Mucosa of stomach (tissue), 1 donor: ENCODE measurements around the gene RELT.

Source experiments
- H3K27me3 ChIP-seq: one replicate; pipeline ENCODE4 v1.7.0; 2013; ENCODE audit warnings: mild to moderate bottlenecking, low read length; ENCODE audit not compliant: control insufficient read depth, insufficient read depth
- H3K36me3 ChIP-seq: one replicate; pipeline ENCODE4 v1.7.0; 2013; ENCODE audit warnings: low read length; ENCODE audit not compliant: control insufficient read depth, insufficient read depth
- H3K4me1 ChIP-seq: one replicate; pipeline ENCODE4 v1.7.0; 2013; ENCODE audit warnings: mild to moderate bottlenecking, low read length; ENCODE audit not compliant: control insufficient read depth, insufficient read depth
- H3K4me3 ChIP-seq: one replicate; pipeline ENCODE4 v1.7.0; 2013; ENCODE audit warnings: low read length
- H3K9ac ChIP-seq: one replicate; pipeline ENCODE4 v1.7.0; 2013; ENCODE audit warnings: mild to moderate bottlenecking, low read length, moderate library complexity
- H3K9me3 ChIP-seq: one replicate; pipeline ENCODE4 v1.7.0; 2013; ENCODE audit warnings: mild to moderate bottlenecking, low read length, moderate library complexity; ENCODE audit not compliant: control insufficient read depth
- donor health status: Pancreatic carcinoma.

Gene RELT, protein sequence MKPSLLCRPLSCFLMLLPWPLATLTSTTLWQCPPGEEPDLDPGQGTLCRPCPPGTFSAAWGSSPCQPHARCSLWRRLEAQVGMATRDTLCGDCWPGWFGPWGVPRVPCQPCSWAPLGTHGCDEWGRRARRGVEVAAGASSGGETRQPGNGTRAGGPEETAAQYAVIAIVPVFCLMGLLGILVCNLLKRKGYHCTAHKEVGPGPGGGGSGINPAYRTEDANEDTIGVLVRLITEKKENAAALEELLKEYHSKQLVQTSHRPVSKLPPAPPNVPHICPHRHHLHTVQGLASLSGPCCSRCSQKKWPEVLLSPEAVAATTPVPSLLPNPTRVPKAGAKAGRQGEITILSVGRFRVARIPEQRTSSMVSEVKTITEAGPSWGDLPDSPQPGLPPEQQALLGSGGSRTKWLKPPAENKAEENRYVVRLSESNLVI

GRCh38 chr11:73376160-73376802 lies at the start of gene RELT:
RELT (plus strand) TSS chr11:73376399; CDS start chr11:73389137, 12,738 bp downstream.
- H3K9me3 ChIP-seq = no peaks in the 10 kb centered on the region
- no peaks in the 10 kb centered on the region for H3K36me3 ChIP-seq
- peaks cover 26% of the 10 kb centered on the region for H3K4me1 ChIP-seq
- H3K4me3 ChIP-seq = peak within 1 kb of the TSS; percentile 47
- no peaks in the 10 kb centered on the region for H3K27me3 ChIP-seq
- H3K9ac ChIP-seq = peak within 1 kb of the TSS; percentile 67

GRCh38 chr11:73326929-73327811 lies 49.0 kb upstream of the RELT start:
- H3K9ac ChIP-seq = no peak overlapping the region
- no peaks in the 10 kb centered on the region for H3K9me3 ChIP-seq
- no peaks in the 10 kb centered on the region for H3K27me3 ChIP-seq
- no peak overlapping the region for H3K4me3 ChIP-seq
- H3K36me3 ChIP-seq = no peaks in the 10 kb centered on the region
- peaks cover 34% of the 10 kb centered on the region for H3K4me1 ChIP-seq

- H3K4me1 ChIP-seq = peaks cover 27% of the 10 kb centered on the region
- no peak overlapping the region for H3K9ac ChIP-seq
These were observed 48.3 kb upstream of the RELT start for GRCh38 chr11:73327812-73328364.

DNA sequence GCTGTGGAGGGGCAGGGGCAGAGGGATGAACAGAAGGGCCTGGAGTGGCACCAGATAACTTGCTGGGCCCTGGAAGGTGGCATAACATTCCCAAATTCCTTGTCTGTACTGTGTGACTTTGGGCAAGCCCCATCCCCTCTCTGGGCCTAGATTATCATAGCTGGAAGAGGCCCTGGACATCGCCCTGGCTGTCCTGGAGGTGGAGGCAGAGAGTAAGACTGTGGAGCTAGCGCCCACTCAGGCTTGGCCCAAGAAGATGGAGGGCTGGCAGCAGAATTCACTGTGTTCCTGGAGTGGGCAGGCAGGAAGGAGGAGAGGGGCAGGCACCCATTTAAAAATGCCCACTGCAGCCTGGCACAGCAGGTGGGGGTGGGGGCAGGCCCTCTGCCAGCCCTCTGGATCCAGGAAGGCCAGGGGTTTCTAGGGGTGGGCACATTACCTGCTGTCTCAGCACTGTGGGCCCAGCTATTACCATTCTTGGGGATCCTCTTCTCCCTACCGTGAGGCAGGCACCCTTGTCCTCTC lies 45.6 kb upstream of the RELT start:
- H3K4me3 ChIP-seq = no peak overlapping the region

More at GRCh38 chr11:73327812-73328364, 48.3 kb upstream of the RELT start:
- Histone ChIP-seq H3K36me3 (no peaks in the 10 kb centered on the region), H3K9me3 (no peaks in the 10 kb centered on the region), H3K4me3 (no peak overlapping the region), H3K27me3 (no peaks in the 10 kb centered on the region)

DNA sequence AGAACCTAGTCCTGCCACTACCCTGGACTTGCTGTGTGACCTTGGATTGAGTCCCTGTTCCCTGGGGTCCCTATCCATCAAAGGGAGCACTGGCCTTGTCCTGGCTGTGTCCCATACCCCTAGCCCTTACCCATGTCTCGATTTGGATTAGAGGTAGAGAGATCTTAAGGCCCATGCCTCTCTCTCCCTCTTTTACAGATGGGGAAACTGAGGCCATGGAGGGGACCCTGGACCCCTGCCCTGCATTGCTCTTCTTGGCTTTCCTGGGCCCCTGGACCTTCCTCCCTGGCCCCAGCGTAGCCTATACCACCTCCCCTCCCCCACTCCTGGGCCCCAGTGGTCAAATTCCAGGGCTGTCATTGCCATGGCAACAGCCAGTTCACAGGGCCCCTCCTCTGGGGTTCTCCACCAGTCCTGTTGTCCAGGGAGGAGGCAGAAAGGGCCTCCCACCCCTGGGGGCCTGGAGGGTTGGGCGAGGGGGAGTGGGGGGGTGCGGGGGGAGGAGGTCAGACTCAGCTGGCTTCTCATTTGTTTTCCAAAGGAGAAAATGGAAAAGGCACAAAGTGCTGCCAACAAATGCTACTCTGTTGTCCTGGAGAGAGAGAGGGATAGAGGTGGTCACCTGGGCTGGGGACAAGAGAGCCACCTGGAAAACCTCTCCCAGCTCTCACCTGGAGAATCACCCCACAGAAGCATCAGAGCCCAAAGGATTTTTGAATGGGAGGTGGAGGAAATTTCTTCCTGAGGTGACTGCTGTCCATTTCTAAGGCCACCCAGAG lies 44.9 kb upstream of the RELT start:
- no peaks in the 10 kb centered on the region for H3K36me3 ChIP-seq
- no peak overlapping the region for H3K9ac ChIP-seq
- H3K4me3 ChIP-seq = no peak overlapping the region
- H3K9me3 ChIP-seq = no peaks in the 10 kb centered on the region
- no peaks in the 10 kb centered on the region for H3K27me3 ChIP-seq
- peaks cover 19% of the 10 kb centered on the region for H3K4me1 ChIP-seq

More for the DNA sequence above, 45.6 kb upstream of the RELT start:
- H3K9me3 ChIP-seq = no peaks in the 10 kb centered on the region
- peaks cover 19% of the 10 kb centered on the region for H3K4me1 ChIP-seq
- H3K36me3 ChIP-seq = no peaks in the 10 kb centered on the region
- H3K9ac ChIP-seq = no peak overlapping the region
- H3K27me3 ChIP-seq = no peaks in the 10 kb centered on the region

DNA sequence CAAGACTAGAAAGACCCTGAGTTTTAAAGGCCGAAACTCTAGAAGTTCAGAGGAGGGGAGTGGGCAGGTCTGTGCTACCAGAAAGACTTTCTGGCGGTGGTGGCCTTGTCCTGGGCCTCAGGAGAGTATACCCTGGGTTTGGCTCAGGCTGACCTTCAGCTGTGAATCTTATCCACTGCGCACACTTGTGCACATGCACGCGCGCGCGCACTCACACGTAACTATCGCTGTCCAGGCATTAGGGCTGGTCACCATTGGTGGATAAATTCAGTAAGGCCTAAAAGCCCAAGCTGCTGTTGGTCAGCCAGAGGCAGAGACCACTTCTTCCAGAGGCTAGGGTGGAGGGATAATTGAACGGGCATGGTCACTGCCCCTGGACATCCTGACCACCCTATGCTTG lies 43.0 kb upstream of the RELT start:
- no peaks in the 10 kb centered on the region for H3K27me3 ChIP-seq
- no peak overlapping the region for H3K4me3 ChIP-seq
- H3K36me3 ChIP-seq = no peaks in the 10 kb centered on the region
- no peaks in the 10 kb centered on the region for H3K9me3 ChIP-seq
- peaks cover 19% of the 10 kb centered on the region for H3K4me1 ChIP-seq
- no peak overlapping the region for H3K9ac ChIP-seq

GRCh38 chr11:73333640-73334383 lies 42.4 kb upstream of the RELT start:
- Histone ChIP-seq H3K4me1 (peaks cover 19% of the 10 kb centered on the region), H3K9me3 (no peaks in the 10 kb centered on the region), H3K27me3 (no peaks in the 10 kb centered on the region), H3K9ac (no peak overlapping the region), H3K36me3 (no peaks in the 10 kb centered on the region), H3K4me3 (no peak overlapping the region)

DNA sequence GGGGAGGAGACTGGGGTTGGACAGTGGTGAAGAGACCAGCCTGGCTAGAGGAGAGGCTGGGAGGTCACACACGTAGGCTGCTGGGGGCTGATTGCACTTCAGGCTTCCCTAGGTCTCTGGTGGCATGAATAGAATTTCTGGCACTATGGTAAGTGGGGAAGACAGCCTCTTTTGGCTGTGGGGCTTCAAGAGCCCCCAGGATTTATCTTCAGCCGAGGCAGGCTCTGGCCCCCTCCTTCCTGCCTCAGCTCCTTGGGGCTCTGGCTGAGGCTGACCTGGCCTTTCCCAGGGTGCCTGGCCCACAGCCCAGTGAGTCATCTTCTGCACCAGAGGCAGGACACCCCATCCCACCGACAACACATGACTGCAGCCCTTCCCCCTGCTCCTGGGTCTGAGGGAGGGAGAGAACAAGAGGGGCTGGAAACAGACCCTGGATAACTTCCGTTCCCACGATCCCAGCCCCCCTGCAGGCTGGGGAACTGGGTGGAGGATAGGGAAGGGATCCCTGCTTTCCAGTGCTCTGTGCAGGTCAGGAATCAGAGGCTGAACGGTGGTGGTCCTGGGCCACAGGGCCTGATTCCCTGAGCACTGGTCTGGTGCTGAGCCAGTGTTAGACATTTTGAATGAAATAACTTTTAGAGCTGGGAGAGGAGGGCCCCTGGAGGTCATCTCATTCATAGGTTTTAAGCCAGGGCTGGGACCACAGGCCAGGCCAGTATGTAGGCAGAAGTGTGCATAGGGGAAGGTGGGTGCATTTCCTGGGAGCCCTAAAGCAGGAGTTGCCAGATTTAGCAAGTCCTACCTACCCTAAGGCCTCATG lies 41.6 kb upstream of the RELT start:
- no peaks in the 10 kb centered on the region for H3K27me3 ChIP-seq
- no peak overlapping the region for H3K9ac ChIP-seq
- peaks cover 19% of the 10 kb centered on the region for H3K4me1 ChIP-seq
- no peak overlapping the region for H3K4me3 ChIP-seq
- H3K9me3 ChIP-seq = no peaks in the 10 kb centered on the region
- H3K36me3 ChIP-seq = no peaks in the 10 kb centered on the region

- Histone ChIP-seq H3K36me3 (no peaks in the 10 kb centered on the region), H3K9ac (no peak overlapping the region), H3K27me3 (no peaks in the 10 kb centered on the region), H3K4me3 (no peak overlapping the region), H3K9me3 (no peaks in the 10 kb centered on the region), H3K4me1 (peaks cover 19% of the 10 kb centered on the region)
These were observed 40.8 kb upstream of the RELT start for GRCh38 chr11:73335204-73335923.
